ENCODE data around the gene NPTXR. TPM values are rescaled to one million over a fixed set of nuclear protein-coding genes. Genes with fewer than 3 reads are reported as not detected.

NPTXR gene
- 64.6 TPM for total RNA-seq

DNA sequence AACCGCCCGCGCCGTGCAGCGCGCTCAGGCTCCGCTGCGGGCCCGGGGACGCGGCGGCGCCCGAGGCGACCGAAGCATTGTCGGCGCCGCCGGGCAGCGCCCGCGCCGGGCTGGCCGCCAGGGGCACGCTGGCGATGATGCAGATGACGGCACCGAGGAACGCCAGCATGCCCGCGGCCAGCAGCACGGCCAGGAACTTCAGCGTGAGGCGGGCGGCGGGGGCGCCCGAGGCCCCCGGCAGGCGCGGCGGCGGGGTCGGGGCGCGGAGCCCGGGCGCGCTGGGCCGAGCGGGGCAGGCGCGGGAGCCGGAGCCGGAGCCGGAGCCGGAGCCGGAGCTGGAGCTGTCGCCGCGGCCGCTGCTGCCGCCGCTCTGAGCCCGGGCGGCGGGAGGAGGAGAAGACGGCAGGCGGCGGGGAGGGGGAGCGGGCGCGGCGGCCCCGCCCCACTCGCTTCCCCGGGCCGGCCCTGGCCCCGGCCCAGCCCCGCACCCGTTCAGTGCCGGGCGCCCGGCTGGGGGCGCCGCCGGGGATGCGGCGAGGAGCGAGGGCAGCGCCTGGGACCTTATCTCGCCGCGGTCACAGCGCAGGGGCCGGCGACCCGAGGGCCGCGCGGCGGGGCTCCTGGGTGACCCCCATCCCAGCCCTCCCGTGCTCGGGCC, at the start of gene NPTXR:
Gene NPTXR, minus strand, starts transcription at position 372 of the 658 bp plus-strand sequence.

DNA sequence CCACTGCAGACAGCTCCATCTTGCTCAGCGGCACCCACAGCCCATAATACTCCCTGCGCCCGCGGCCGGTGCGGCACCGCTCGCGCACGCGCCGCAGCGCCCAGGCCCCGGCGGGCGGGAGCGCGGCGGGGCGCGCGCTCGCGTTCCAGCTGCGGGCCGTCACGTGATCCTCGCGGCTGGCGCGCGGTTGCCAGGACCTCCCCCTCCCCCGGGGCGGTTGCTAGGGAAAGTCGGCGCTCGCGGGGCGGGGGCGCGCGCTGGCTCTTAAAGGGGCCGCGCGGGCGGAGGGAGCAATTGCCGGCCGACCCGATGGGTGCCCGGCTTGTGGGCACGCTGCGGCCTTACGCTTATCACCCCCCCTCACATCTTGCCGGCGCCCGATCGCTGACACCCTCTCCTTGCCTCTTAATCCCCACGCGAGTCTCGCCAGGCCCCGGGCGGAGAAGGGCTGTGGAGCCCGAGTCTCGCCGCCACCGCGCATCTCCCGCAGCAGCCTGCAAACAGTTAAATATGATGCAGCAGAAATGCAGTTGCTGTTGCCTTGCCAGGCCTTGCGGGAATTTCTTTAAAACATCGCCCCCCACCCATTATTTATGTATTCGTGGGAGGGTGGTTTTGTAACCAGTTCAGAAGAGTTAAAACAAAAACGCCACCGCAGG, 28.5 kb upstream of the NPTXR start, which contains the start of gene CBX6:
Gene CBX6, minus strand, starts transcription at position 45 of the 659 bp plus-strand sequence. Its CDS starts 26 bp downstream, at position 19.

DNA sequence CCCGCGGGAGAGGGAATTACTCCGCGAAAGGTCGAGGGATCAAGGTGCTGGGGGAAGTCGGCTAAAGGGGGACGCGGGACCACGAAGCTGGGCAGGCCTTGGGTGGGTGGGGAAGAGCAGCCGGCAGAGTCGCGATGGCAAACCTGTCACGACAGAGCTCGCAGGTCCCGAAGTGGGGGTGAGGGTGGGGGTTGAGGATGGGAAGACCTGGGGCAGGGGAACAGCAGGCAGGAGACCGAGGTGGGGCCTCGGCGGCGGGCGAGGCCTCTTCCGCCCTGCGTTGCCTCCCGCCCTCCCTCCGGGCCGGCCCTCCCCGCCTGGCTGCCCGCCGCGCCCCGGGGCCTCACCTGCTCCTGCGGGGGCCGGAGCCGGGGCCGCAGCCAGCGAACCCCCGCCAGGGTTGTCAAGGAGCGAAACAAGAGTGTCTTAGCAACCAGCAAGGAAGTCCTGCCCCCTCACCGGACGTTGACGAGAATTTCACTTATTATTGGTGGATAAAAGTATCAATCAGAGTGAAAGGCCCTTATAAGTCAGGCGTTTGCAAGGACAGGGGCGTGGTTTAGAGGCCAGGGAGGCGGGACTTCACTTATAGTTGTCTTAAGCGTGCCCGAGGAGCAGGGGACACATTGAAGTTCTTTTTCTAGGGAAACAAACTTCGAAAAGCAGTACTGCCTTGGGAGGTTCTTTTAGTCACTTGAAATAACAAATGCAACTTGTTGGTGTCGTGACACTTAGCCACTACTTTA, 49.9 kb downstream of the NPTXR start, which contains the start of gene DNAL4:
Gene DNAL4, minus strand, starts transcription at position 423 of the 746 bp plus-strand sequence. CDS start 11,412 bp downstream, outside the sequence.

Other genes with a start within 250 kb of the NPTXR start
- 9.2 TPM for gene FAM227A, start 187.6 kb downstream of the NPTXR start, total RNA-seq
- gene CBY1, start 187.4 kb downstream of the NPTXR start, total RNA-seq = 23.8 TPM
- 44.3 TPM for gene TOMM22, start 162.1 kb downstream of the NPTXR start, total RNA-seq
- 44.8 TPM for gene JOSD1, start 143.1 kb downstream of the NPTXR start, total RNA-seq
- 36.2 TPM for gene GTPBP1, start 138.1 kb downstream of the NPTXR start, total RNA-seq
- gene SUN2, start 88.0 kb downstream of the NPTXR start, total RNA-seq = 52.6 TPM
- gene DNAL4, start 49.9 kb downstream of the NPTXR start, total RNA-seq = 16.1 TPM
- 65.3 TPM for gene CBX6, start 28.2 kb upstream of the NPTXR start, total RNA-seq
- gene APOBEC3A, start 113.6 kb upstream of the NPTXR start, total RNA-seq = not detected
- not detected for gene APOBEC3B, start 138.3 kb upstream of the NPTXR start, total RNA-seq
- gene APOBEC3C, start 170.2 kb upstream of the NPTXR start, total RNA-seq = 0.92 TPM
- not detected for gene APOBEC3D, start 177.1 kb upstream of the NPTXR start, total RNA-seq
- 1.2 TPM for gene APOBEC3F, start 196.8 kb upstream of the NPTXR start, total RNA-seq
- 1.6 TPM for gene APOBEC3G, start 233.2 kb upstream of the NPTXR start, total RNA-seq